ENCODE measurements around the gene REN. TPM values are rescaled to one million over a fixed set of nuclear protein-coding genes. Genes with fewer than 3 reads are reported as not detected.

REN gene
- total and polyA plus RNA-seq, 7 donors: not detected

DNA sequence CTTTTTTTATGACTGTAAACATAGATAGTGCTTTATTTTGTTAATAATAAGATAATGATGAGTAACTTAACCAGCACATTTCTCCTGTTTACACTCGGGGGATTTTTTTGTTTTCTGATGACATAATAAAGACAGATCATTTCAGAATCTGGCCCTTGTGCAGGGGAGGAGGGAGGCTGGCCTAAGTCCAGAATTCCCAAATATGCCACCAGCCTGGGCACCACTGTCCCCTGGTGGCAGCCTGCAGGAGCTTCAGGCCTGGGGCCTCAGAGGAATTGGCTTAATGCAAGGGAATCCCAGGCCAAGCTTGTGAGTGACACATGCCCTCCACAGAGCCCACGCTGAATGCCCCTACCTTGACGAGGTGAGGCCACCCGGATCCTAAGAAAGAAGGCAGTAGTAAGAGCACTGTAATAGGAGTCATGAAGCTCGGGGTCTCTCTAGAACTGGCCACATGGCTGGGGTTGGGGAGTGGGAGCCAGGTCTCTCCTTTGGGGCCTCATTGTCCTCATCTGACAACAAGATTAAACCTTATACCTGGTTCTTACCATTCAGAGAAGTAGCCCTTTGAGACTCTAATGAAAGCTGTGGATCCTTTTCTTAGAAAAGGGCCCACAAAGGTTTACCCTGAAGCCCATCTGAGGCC lies 38.4 kb downstream of the REN start:
- TF ChIP-seq CTCF (IDR thresholded peaks at IDR 0.05): peak; percentile 86
- Histone ChIP-seq H3K27ac (peak overlapping the region; percentile 46), H3K4me1 (peaks cover 21% of the 10 kb centered on the region), H3K9me3 (no peaks in the 10 kb centered on the region), H3K27me3 (ENCODE audit: insufficient read depth in 3 of 3, low read length in 2 of 3) (no peaks in the 10 kb centered on the region), H3K36me3 (ENCODE audit: insufficient read depth in 1 of 2, low read depth in 1 of 2) (peaks cover 0 to 38% of the 10 kb centered on the region in 2 donors), H3K4me3 (no peak overlapping the region)
- intact Hi-C loops (cut with DNase I): loop anchor here (2.0 to 5.0 kb wide), 3 partner anchors 40 to 267 kb away; partner anchors contain the start of gene SNRPE (in 1 of the 2)
- peak; percentile 61 to 82 for DNase-seq
- 28 to 44% (median 35%) methylated on average over 5 of the region's 5 CpGs for WGBS, 3 donors
- ATAC-seq: peak; percentile 49 to 79 (median 56)

DNA sequence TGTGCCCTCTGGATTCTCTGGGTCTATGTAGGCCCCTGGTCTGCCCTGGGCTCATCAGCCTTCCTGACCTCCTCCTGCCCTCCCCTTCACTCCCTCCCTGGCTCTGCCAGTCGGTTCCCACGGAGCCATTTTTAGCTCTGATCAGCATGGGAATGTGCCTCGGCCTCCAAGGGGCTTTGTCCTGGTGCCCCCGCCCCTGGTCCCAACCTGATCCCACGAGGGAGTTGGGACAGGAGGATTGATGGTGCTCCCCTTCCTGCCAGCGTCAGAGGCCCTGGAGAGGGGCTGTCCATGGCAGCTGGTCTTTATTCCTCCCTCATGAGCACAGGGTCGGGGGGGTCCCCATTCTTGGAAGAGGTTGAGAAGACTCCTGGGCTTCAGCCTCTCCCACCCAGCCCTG lies 39.2 kb downstream of the REN start:
- H3K4me1 ChIP-seq: peaks cover 21% of the 10 kb centered on the region
- 13 to 25% (median 15%) methylated on average over 6 to 7 of the region's 7 CpGs for WGBS, 3 donors
- H3K27ac ChIP-seq: peak overlapping the region; percentile 36
- intact Hi-C loops (cut with DNase I): loop anchor here in 1 of 2 donors (5.0 kb wide), 1 partner anchor 40 kb away; no protein-coding TSS in a partner anchor
- no peak for DNase-seq
- H3K27me3 ChIP-seq (ENCODE audit: insufficient read depth in 3 of 3, low read length in 2 of 3): no peaks in the 10 kb centered on the region
- H3K36me3 ChIP-seq (ENCODE audit: insufficient read depth in 1 of 2, low read depth in 1 of 2): peaks cover 0 to 46% of the 10 kb centered on the region in 2 donors
- no peak overlapping the region for H3K4me3 ChIP-seq
- no peak for TF ChIP-seq CTCF (IDR thresholded peaks at IDR 0.05)
- H3K9me3 ChIP-seq: no peaks in the 10 kb centered on the region
- ATAC-seq: no peak

GRCh38 chr1:204126386-204126785 lies 39.8 kb downstream of the REN start:
- Histone ChIP-seq H3K36me3 (ENCODE audit: insufficient read depth in 1 of 2, low read depth in 1 of 2) (peaks cover 0 to 51% of the 10 kb centered on the region in 2 donors), H3K9me3 (no peaks in the 10 kb centered on the region), H3K4me3 (no peak overlapping the region), H3K27ac (peak overlapping the region; percentile 36), H3K27me3 (ENCODE audit: insufficient read depth in 3 of 3, low read length in 2 of 3) (no peaks in the 10 kb centered on the region), H3K4me1 (peaks cover 21% of the 10 kb centered on the region)
- 33 to 77% (median 45%) methylated on average over 8 of the region's 8 CpGs for WGBS, 3 donors
- DNase-seq: no peak
- no peak for ATAC-seq
- no peak for TF ChIP-seq CTCF (IDR thresholded peaks at IDR 0.05)
- intact Hi-C loops (cut with DNase I): loop anchor here in 1 of 2 donors (5.0 kb wide), 1 partner anchor 39 kb away; no protein-coding TSS in a partner anchor

- H3K4me1 ChIP-seq: peaks cover 21% of the 10 kb centered on the region
- intact Hi-C loops (cut with DNase I): loop anchor here in 1 of 2 donors (5.0 kb wide), 1 partner anchor 39 kb away; no protein-coding TSS in a partner anchor
- peaks cover 0 to 56% of the 10 kb centered on the region in 2 donors for H3K36me3 ChIP-seq (ENCODE audit: insufficient read depth in 1 of 2, low read depth in 1 of 2)
- no peaks in the 10 kb centered on the region for H3K27me3 ChIP-seq (ENCODE audit: insufficient read depth in 3 of 3, low read length in 2 of 3)
- TF ChIP-seq CTCF (IDR thresholded peaks at IDR 0.05): no peak
- DNase-seq (no peak), ATAC-seq (no peak)
- no peaks in the 10 kb centered on the region for H3K9me3 ChIP-seq
- no peak overlapping the region for H3K27ac ChIP-seq
- WGBS, 3 donors: 80 to 90% (median 80%) methylated on average over 18 of the region's 18 CpGs
- H3K4me3 ChIP-seq: no peak overlapping the region
Observed at GRCh38 chr1:204125759-204126351, 40.3 kb downstream of the REN start.

Measured in psoas muscle (tissue), 8 donors.